ENCODE data around the gene ZFYVE28. TPM values are rescaled to one million over a fixed set of nuclear protein-coding genes. Genes with fewer than 3 reads are reported as not detected.

The ZFYVE28 gene
- total and polyA plus RNA-seq, 4 donors = 7.0 to 25.9 (median 12.5) TPM

- no peak overlapping the region for H3K27ac ChIP-seq (ENCODE audit: low read depth in 1 of 2, low read length in 2 of 2)
- WGBS, 2 donors = 80 to 90% methylated on average over 9 of the region's 9 CpGs
- DNase-seq = peak; percentile 26 to 39
- H3K36me3 ChIP-seq (ENCODE audit: control insufficient read depth in 1 of 2, insufficient read depth in 2 of 2, low read length in 1 of 2) = no peaks in the 10 kb centered on the region
- intact Hi-C loops (cut with DNase I) = no loop called here
- no peaks in the 10 kb centered on the region for H3K27me3 ChIP-seq (ENCODE audit: control insufficient read depth in 1 of 2, insufficient read depth in 2 of 2, low read length in 1 of 2)
- peaks cover 2% of the 10 kb centered on the region for H3K9me3 ChIP-seq (ENCODE audit: control insufficient read depth, low read length)
- no peaks in the 10 kb centered on the region for H3K4me1 ChIP-seq (ENCODE audit: control insufficient read depth in 1 of 2, insufficient read depth in 2 of 2, low read length in 2 of 2)
- H3K4me3 ChIP-seq (ENCODE audit: low read length in 2 of 2) = no peak overlapping the region
- ATAC-seq (ENCODE audit: low FRiP score) = no peak
Observed at GRCh38 chr4:2365913-2366210, 52.6 kb downstream of the ZFYVE28 start.

DNA sequence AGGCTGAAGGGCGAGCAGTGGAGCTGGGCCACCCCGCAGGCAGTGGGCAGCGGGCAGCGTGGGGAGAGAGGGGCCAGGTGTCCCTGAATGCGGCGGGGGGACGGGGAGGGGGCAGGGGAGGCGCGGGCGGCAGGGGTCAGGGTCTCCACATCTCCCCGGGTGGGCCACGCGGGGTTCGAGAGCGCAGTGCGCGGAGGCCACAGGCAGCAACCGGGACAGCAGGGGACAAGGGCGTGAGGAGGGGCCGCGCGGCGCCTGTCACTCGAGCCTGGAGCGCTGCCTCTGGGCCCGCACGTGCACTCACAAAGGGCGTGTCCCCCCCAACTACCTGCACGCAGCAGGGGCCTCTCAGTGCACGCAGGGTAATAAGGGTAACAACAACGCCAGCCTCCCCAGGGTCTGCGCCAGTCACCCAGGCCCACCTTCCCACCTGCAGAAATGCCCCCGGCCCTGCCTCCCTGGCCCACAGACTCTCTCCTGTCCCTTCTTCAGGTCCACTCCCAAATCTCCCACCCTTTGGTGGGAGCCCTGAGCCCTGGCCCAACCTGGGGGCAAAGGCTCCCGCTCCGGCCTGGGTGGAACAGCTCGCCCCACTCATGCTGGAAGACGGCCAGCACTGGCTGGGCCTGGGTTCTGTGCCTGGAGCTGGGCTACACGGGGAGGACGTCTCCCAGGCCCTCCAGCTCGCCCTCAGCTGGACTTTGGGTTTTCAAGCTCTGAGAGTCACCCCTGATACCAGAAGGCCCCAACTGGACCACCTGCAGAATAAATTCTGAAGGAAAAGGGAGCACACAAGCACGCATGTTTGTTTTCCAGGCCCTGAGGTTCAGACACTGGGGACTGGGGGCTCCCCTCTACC lies 53.2 kb downstream of the ZFYVE28 start:
- intact Hi-C loops (cut with DNase I) = no loop called here
- H3K4me3 ChIP-seq (ENCODE audit: low read length in 2 of 2) = peak overlapping the region; percentile 32 to 53
- H3K4me1 ChIP-seq (ENCODE audit: control insufficient read depth in 1 of 2, insufficient read depth in 2 of 2, low read length in 2 of 2) = no peaks in the 10 kb centered on the region
- ATAC-seq (ENCODE audit: low FRiP score) = peak; percentile 3
- H3K9me3 ChIP-seq (ENCODE audit: control insufficient read depth, low read length) = peaks cover 2% of the 10 kb centered on the region
- H3K36me3 ChIP-seq (ENCODE audit: control insufficient read depth in 1 of 2, insufficient read depth in 2 of 2, low read length in 1 of 2) = no peaks in the 10 kb centered on the region
- H3K27ac ChIP-seq (ENCODE audit: low read depth in 1 of 2, low read length in 2 of 2) = no peak overlapping the region
- DNase-seq = peak in 1 of 2 donors; percentile 75
- H3K27me3 ChIP-seq (ENCODE audit: control insufficient read depth in 1 of 2, insufficient read depth in 2 of 2, low read length in 1 of 2) = no peaks in the 10 kb centered on the region
- WGBS, 2 donors = 27 to 28% methylated on average over 31 to 41 of the region's 41 CpGs

DNA sequence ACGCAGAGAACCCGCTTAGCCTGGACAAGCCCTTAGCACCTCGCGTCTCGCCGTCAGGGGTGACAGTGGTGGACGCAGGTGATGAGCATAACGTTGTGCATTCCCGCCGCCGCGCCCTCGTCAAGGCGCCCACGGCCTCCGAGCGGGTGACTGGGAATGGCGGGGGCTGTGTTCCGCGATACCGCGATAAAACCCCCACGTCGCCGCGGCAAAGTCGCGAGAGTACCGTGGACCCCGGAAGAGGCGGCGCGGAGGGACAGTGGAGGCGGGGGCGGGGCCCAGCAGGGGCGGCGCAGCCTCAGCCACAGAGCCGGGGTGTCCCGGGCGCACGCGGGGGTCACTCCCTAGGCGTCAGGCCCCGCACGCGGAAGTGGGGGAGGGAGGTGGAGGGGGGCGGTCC lies 53.8 kb downstream of the ZFYVE28 start:
- peak; percentile 69 for ATAC-seq (ENCODE audit: low FRiP score)
- peak overlapping the region; percentile 32 to 53 for H3K4me3 ChIP-seq (ENCODE audit: low read length in 2 of 2)
- peak; percentile 63 to 84 for DNase-seq
- peaks cover 2% of the 10 kb centered on the region for H3K9me3 ChIP-seq (ENCODE audit: control insufficient read depth, low read length)
- no peaks in the 10 kb centered on the region for H3K27me3 ChIP-seq (ENCODE audit: control insufficient read depth in 1 of 2, insufficient read depth in 2 of 2, low read length in 1 of 2)
- intact Hi-C loops (cut with DNase I) = no loop called here
- H3K36me3 ChIP-seq (ENCODE audit: control insufficient read depth in 1 of 2, insufficient read depth in 2 of 2, low read length in 1 of 2) = no peaks in the 10 kb centered on the region
- H3K27ac ChIP-seq (ENCODE audit: low read depth in 1 of 2, low read length in 2 of 2) = no peak overlapping the region
- WGBS, 2 donors = 4 to 9% methylated on average over 22 to 47 of the region's 47 CpGs
- no peaks in the 10 kb centered on the region for H3K4me1 ChIP-seq (ENCODE audit: control insufficient read depth in 1 of 2, insufficient read depth in 2 of 2, low read length in 2 of 2)

DNA sequence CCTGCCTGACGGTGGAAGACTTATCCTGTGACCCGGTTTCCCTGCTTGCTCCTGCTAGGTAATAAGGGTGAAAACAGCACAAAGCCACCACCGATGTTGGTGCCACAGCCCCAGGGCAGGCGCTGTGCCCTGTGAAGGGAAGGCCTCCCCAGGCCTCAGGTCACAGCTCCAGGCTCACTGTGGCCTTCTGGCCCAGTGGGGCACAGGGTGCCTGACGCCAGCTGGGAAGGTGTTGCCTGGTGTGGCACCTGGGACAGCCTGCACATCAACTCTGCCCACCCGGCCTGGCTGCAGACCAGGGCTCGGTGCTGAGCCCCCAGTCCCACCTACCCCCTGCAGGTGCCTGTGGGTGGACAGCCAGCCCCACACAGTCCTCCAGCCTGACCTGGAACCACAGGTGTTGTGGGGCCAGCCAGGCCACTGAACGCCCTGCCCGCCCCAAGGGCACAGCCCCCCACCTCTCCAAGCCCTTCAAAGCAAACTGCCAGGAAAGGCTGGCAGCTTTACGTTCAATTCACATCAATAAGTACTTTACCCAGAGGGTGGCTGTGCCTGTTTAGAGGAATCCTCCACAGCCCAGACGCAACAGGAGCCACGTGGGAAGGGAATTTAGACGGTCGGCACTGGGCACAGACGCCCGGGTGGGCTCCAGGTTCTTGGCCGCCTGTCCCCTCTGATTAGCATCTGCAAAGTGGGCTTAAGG lies 54.3 kb downstream of the ZFYVE28 start:
- intact Hi-C loops (cut with DNase I) = no loop called here
- H3K9me3 ChIP-seq (ENCODE audit: control insufficient read depth, low read length) = peaks cover 2% of the 10 kb centered on the region
- no peaks in the 10 kb centered on the region for H3K27me3 ChIP-seq (ENCODE audit: control insufficient read depth in 1 of 2, insufficient read depth in 2 of 2, low read length in 1 of 2)
- no peak overlapping the region for H3K27ac ChIP-seq (ENCODE audit: low read depth in 1 of 2, low read length in 2 of 2)
- peak overlapping the region; percentile 32 to 53 for H3K4me3 ChIP-seq (ENCODE audit: low read length in 2 of 2)
- no peaks in the 10 kb centered on the region for H3K36me3 ChIP-seq (ENCODE audit: control insufficient read depth in 1 of 2, insufficient read depth in 2 of 2, low read length in 1 of 2)
- ATAC-seq (ENCODE audit: low FRiP score) (peak; percentile 23), DNase-seq (peak in 1 of 2 donors; percentile 74)
- WGBS, 2 donors = 46 to 55% methylated on average over 17 of the region's 17 CpGs
- no peaks in the 10 kb centered on the region for H3K4me1 ChIP-seq (ENCODE audit: control insufficient read depth in 1 of 2, insufficient read depth in 2 of 2, low read length in 2 of 2)

- no peaks in the 10 kb centered on the region for H3K36me3 ChIP-seq (ENCODE audit: control insufficient read depth in 1 of 2, insufficient read depth in 2 of 2, low read length in 1 of 2)
- H3K4me1 ChIP-seq (ENCODE audit: control insufficient read depth in 1 of 2, insufficient read depth in 2 of 2, low read length in 2 of 2) = no peaks in the 10 kb centered on the region
- no peaks in the 10 kb centered on the region for H3K27me3 ChIP-seq (ENCODE audit: control insufficient read depth in 1 of 2, insufficient read depth in 2 of 2, low read length in 1 of 2)
- WGBS, 2 donors = 88 to 90% methylated on average over 12 of the region's 12 CpGs
- ATAC-seq (ENCODE audit: low FRiP score) = no peak
- intact Hi-C loops (cut with DNase I) = no loop called here
- H3K9me3 ChIP-seq (ENCODE audit: control insufficient read depth, low read length) = no peaks in the 10 kb centered on the region
- DNase-seq = peak in 1 of 2 donors; percentile 62
- no peak overlapping the region for H3K27ac ChIP-seq (ENCODE audit: low read depth in 1 of 2, low read length in 2 of 2)
- H3K4me3 ChIP-seq (ENCODE audit: low read length in 2 of 2) = no peak overlapping the region
Observed at GRCh38 chr4:2363056-2363721, 55.3 kb downstream of the ZFYVE28 start.

- DNase-seq (peak in 1 of 2 donors; percentile 59), ATAC-seq (ENCODE audit: low FRiP score) (no peak)
- WGBS, 2 donors = 85 to 89% methylated on average over 15 of the region's 15 CpGs
- intact Hi-C loops (cut with DNase I) = no loop called here
- Histone ChIP-seq H3K4me3 (ENCODE audit: low read length in 2 of 2) (no peak overlapping the region), H3K9me3 (ENCODE audit: control insufficient read depth, low read length) (no peaks in the 10 kb centered on the region), H3K27me3 (ENCODE audit: control insufficient read depth in 1 of 2, insufficient read depth in 2 of 2, low read length in 1 of 2) (no peaks in the 10 kb centered on the region), H3K36me3 (ENCODE audit: control insufficient read depth in 1 of 2, insufficient read depth in 2 of 2, low read length in 1 of 2) (no peaks in the 10 kb centered on the region), H3K4me1 (ENCODE audit: control insufficient read depth in 1 of 2, insufficient read depth in 2 of 2, low read length in 2 of 2) (no peaks in the 10 kb centered on the region), H3K27ac (ENCODE audit: low read depth in 1 of 2, low read length in 2 of 2) (no peak overlapping the region)
Observed at GRCh38 chr4:2362266-2363055, 56.0 kb downstream of the ZFYVE28 start.

DNA sequence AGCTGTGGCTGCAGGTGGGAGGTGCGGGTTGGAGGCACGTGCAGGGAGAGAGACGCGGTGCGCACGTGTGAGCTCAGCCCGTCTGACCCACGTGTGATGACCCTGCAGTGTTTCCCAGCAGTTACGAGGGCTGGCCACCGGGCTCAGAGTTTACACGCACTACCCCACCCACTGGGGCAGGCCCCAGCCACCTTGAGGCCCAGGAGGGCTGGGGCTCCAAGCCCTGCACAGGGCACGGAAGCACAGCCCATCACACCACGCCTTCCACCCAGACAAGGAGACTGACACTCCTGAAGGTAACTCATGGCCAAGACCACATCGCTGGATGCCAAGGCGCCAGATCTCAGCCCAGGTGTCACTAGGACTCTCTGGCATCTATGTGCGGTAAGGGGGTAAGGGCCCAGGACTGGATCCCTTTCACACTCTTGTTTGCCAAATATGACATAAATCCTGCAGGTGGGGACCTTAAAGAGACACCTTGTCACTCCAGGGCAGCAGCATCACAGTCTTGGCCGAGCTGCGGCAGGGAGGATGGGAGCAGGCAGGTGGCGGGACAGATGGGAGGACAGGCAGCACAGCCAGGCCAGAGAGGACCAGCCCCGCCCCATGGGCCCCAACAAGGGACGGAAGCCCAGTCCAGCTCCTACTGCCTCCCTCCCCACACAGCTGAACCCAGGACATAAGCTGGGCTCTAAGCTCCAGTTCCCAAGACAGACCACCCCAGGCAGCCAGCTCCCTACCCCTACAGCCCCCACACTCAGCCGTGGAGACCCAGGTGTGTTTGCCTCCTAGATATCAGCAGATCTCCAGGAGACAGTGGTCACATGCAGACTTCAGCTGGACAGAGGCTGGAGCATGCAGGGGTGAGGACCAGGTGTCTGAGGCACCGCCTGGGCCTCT lies 56.8 kb downstream of the ZFYVE28 start:
- H3K27ac ChIP-seq (ENCODE audit: low read depth in 1 of 2, low read length in 2 of 2) = no peak overlapping the region
- no peak overlapping the region for H3K4me3 ChIP-seq (ENCODE audit: low read length in 2 of 2)
- H3K36me3 ChIP-seq (ENCODE audit: control insufficient read depth in 1 of 2, insufficient read depth in 2 of 2, low read length in 1 of 2) = no peaks in the 10 kb centered on the region
- H3K27me3 ChIP-seq (ENCODE audit: control insufficient read depth in 1 of 2, insufficient read depth in 2 of 2, low read length in 1 of 2) = no peaks in the 10 kb centered on the region
- DNase-seq (peak in 1 of 2 donors; percentile 64), ATAC-seq (ENCODE audit: low FRiP score) (no peak)
- intact Hi-C loops (cut with DNase I) = no loop called here
- H3K4me1 ChIP-seq (ENCODE audit: control insufficient read depth in 1 of 2, insufficient read depth in 2 of 2, low read length in 2 of 2) = no peaks in the 10 kb centered on the region
- 89 to 90% methylated on average over 23 of the region's 23 CpGs for WGBS, 2 donors
- H3K9me3 ChIP-seq (ENCODE audit: control insufficient read depth, low read length) = no peaks in the 10 kb centered on the region

GRCh38 chr4:2360396-2360730 lies 58.1 kb downstream of the ZFYVE28 start:
- DNase-seq = peak in 1 of 2 donors; percentile 34

More at GRCh38 chr4:2360396-2360730, 58.1 kb downstream of the ZFYVE28 start:
- no peaks in the 10 kb centered on the region for H3K9me3 ChIP-seq (ENCODE audit: control insufficient read depth, low read length)
- no peaks in the 10 kb centered on the region for H3K4me1 ChIP-seq (ENCODE audit: control insufficient read depth in 1 of 2, insufficient read depth in 2 of 2, low read length in 2 of 2)
- no peaks in the 10 kb centered on the region for H3K27me3 ChIP-seq (ENCODE audit: control insufficient read depth in 1 of 2, insufficient read depth in 2 of 2, low read length in 1 of 2)
- WGBS, 2 donors = 89 to 93% methylated on average over 6 of the region's 6 CpGs
- H3K27ac ChIP-seq (ENCODE audit: low read depth in 1 of 2, low read length in 2 of 2) = no peak overlapping the region
- no peak overlapping the region for H3K4me3 ChIP-seq (ENCODE audit: low read length in 2 of 2)
- intact Hi-C loops (cut with DNase I) = no loop called here
- no peaks in the 10 kb centered on the region for H3K36me3 ChIP-seq (ENCODE audit: control insufficient read depth in 1 of 2, insufficient read depth in 2 of 2, low read length in 1 of 2)
- no peak for ATAC-seq (ENCODE audit: low FRiP score)
